Nephron progenitor cell (in vitro differentiated cells): ENCODE data around the gene ZNF467.

Experiments used
- DNase-seq: peaks from one replicate; pipeline ENCODE4 v3.0.0; 2021
- H3K27ac Mint-ChIP-seq: 2 replicates; pipeline ENCODE4 v1.8.0; 2021; ENCODE audit warnings: mild to moderate bottlenecking, moderate library complexity, mixed read lengths
- H3K27me3 Mint-ChIP-seq: 2 replicates; pipeline ENCODE4 v1.8.0; 2021; ENCODE audit warnings: mild to moderate bottlenecking, low read depth, mixed read lengths; ENCODE audit not compliant: poor library complexity
- H3K36me3 Mint-ChIP-seq: 2 replicates; pipeline ENCODE4 v1.8.0; 2021; ENCODE audit warnings: low read depth, mixed read lengths
- H3K4me1 Mint-ChIP-seq: 2 replicates; pipeline ENCODE4 v1.8.0; 2021; ENCODE audit warnings: mixed read lengths
- H3K4me3 Mint-ChIP-seq: 2 replicates; pipeline ENCODE4 v1.8.0; 2021; ENCODE audit warnings: mild to moderate bottlenecking, moderate library complexity, mixed read lengths
- H3K9me3 Mint-ChIP-seq: 2 replicates; pipeline ENCODE4 v1.8.0; 2021; ENCODE audit warnings: mild to moderate bottlenecking, moderate library complexity, mixed read lengths
- TF ChIP-seq, protein P1 (sequence below): fragments of 200-600 bp; sonication (generic); IDR thresholded peaks from 2 replicates; pipeline ENCODE4 v1.5.0; 2021; ENCODE audit warnings: antibody characterized with exemption

The ZNF467 gene

GRCh38 chr7:149799397-149800168 is 26.2 kb upstream of the ZNF467 start:
- Mint-ChIP-seq H3K4me1 (peaks cover 6% of the 10 kb centered on the region), H3K4me3 (no peak overlapping the region), H3K27me3 (peaks cover 16% of the 10 kb centered on the region), H3K36me3 (no peaks in the 10 kb centered on the region), H3K9me3 (no peaks in the 10 kb centered on the region), H3K27ac (no peak overlapping the region)
- TF ChIP-seq, protein P1, sequence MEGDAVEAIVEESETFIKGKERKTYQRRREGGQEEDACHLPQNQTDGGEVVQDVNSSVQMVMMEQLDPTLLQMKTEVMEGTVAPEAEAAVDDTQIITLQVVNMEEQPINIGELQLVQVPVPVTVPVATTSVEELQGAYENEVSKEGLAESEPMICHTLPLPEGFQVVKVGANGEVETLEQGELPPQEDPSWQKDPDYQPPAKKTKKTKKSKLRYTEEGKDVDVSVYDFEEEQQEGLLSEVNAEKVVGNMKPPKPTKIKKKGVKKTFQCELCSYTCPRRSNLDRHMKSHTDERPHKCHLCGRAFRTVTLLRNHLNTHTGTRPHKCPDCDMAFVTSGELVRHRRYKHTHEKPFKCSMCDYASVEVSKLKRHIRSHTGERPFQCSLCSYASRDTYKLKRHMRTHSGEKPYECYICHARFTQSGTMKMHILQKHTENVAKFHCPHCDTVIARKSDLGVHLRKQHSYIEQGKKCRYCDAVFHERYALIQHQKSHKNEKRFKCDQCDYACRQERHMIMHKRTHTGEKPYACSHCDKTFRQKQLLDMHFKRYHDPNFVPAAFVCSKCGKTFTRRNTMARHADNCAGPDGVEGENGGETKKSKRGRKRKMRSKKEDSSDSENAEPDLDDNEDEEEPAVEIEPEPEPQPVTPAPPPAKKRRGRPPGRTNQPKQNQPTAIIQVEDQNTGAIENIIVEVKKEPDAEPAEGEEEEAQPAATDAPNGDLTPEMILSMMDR, result peak; percentile 57
- DNase-seq, result peak; percentile 73

- H3K9me3 Mint-ChIP-seq, result no peaks in the 10 kb centered on the region
- H3K36me3 Mint-ChIP-seq, result no peaks in the 10 kb centered on the region
- peaks cover 17% of the 10 kb centered on the region for H3K4me1 Mint-ChIP-seq
- H3K4me3 Mint-ChIP-seq, result no peak overlapping the region
- DNase-seq, result no peak
- TF ChIP-seq, protein P1, result no peak
- H3K27ac Mint-ChIP-seq, result no peak overlapping the region
- peaks cover 12% of the 10 kb centered on the region for H3K27me3 Mint-ChIP-seq
These were observed 24.4 kb upstream of the ZNF467 start for GRCh38 chr7:149797771-149798170.

GRCh38 chr7:149796287-149796860 is 23.0 kb upstream of the ZNF467 start:
- no peak overlapping the region for H3K4me3 Mint-ChIP-seq
- no peaks in the 10 kb centered on the region for H3K36me3 Mint-ChIP-seq
- H3K27ac Mint-ChIP-seq, result no peak overlapping the region
- TF ChIP-seq, protein P1, result no peak
- no peak for DNase-seq
- no peaks in the 10 kb centered on the region for H3K9me3 Mint-ChIP-seq
- peaks cover 22% of the 10 kb centered on the region for H3K27me3 Mint-ChIP-seq
- peaks cover 22% of the 10 kb centered on the region for H3K4me1 Mint-ChIP-seq

- Mint-ChIP-seq H3K4me1 (peaks cover 27% of the 10 kb centered on the region), H3K36me3 (no peaks in the 10 kb centered on the region), H3K27me3 (peaks cover 24% of the 10 kb centered on the region), H3K4me3 (no peak overlapping the region), H3K27ac (no peak overlapping the region), H3K9me3 (no peaks in the 10 kb centered on the region)
- no peak for DNase-seq
- TF ChIP-seq, protein P1, result no peak
These were observed 21.7 kb upstream of the ZNF467 start for GRCh38 chr7:149795126-149795525.

DNA sequence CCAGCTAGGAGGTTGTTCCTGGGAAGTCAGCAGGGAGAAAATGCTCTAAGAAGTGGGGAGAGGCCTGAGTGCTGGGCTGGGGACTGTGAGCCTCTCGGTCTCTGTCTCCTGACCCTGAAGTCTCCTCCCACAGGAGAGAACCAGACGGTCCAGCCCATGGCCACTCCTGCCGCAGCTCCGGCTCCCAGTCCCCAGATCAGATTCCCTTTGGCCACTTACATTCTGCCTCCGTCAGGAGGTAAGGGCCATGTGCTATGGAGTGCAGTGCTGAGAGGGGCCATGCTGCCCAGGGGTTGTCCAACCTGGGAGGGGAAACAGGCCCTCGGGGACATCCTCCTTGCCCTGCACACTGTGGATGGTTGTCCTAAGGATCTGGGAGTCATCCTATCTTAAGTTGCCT is 21.3 kb upstream of the ZNF467 start:
- TF ChIP-seq, protein P1, result no peak
- Mint-ChIP-seq H3K4me3 (no peak overlapping the region), H3K27ac (peak overlapping the region; percentile 73), H3K9me3 (no peaks in the 10 kb centered on the region), H3K27me3 (peaks cover 29% of the 10 kb centered on the region), H3K36me3 (no peaks in the 10 kb centered on the region), H3K4me1 (peaks cover 31% of the 10 kb centered on the region)
- peak; percentile 51 for DNase-seq

- TF ChIP-seq, protein P1, result no peak
- no peak overlapping the region for H3K27ac Mint-ChIP-seq
- H3K4me1 Mint-ChIP-seq, result peaks cover 40% of the 10 kb centered on the region
- no peaks in the 10 kb centered on the region for H3K36me3 Mint-ChIP-seq
- DNase-seq, result no peak
- H3K9me3 Mint-ChIP-seq, result no peaks in the 10 kb centered on the region
- peaks cover 39% of the 10 kb centered on the region for H3K27me3 Mint-ChIP-seq
- no peak overlapping the region for H3K4me3 Mint-ChIP-seq
These were observed 19.9 kb upstream of the ZNF467 start for GRCh38 chr7:149793261-149793660.
